Retinal pigment epithelial cell (primary cell): ENCODE results near the gene SLC9A3.

Experiments used
- DNase-seq: peaks from one replicate; pipeline ENCODE4 v3.0.0-alpha.2; 2010; ENCODE audit warnings: low read depth
- H3K4me3 ChIP-seq: 2 replicates; pipeline ENCODE4 v1.5.1; 2011; ENCODE audit warnings: mild to moderate bottlenecking, low read length, control low read depth, moderate library complexity
- CTCF ChIP-seq: conservative IDR thresholded peaks from 2 replicates; pipeline ENCODE4 v1.5.1; 2011; ENCODE audit warnings: low read depth, low read length, control low read depth, inconsistent platforms

SLC9A3 gene

GRCh38 chr5:537621-538071 lies 13.4 kb upstream of the SLC9A3 start:
- H3K4me3 ChIP-seq, result no peak overlapping the region
- DNase-seq, result no peak
- no peak for TF ChIP-seq CTCF

GRCh38 chr5:537098-537497 lies 12.8 kb upstream of the SLC9A3 start:
- DNase-seq, result no peak
- TF ChIP-seq CTCF, result no peak
- no peak overlapping the region for H3K4me3 ChIP-seq

- H3K4me3 ChIP-seq, result no peak overlapping the region
- no peak for DNase-seq
- no peak for TF ChIP-seq CTCF
Observed at GRCh38 chr5:535846-536698, 11.8 kb upstream of the SLC9A3 start.

GRCh38 chr5:534743-535671 lies 10.8 kb upstream of the SLC9A3 start:
- no peak for TF ChIP-seq CTCF
- H3K4me3 ChIP-seq, result no peak overlapping the region
- DNase-seq, result no peak

- no peak overlapping the region for H3K4me3 ChIP-seq
- no peak for DNase-seq
- TF ChIP-seq CTCF, result no peak
Observed at GRCh38 chr5:533955-534742, 9.9 kb upstream of the SLC9A3 start.

GRCh38 chr5:533243-533954 lies 9.2 kb upstream of the SLC9A3 start:
- no peak for DNase-seq
- TF ChIP-seq CTCF, result no peak

More at GRCh38 chr5:533243-533954, 9.2 kb upstream of the SLC9A3 start:
- no peak overlapping the region for H3K4me3 ChIP-seq
